Activated CD4-positive, CD25-positive, alpha-beta regulatory T cell treated with anti-CD3 and anti-CD28 coated beads, Interleukin-2, amount 50 U/mL, for 72 hours (primary cell): ENCODE measurements around the gene APOL4.
"Not testable (repeated sequence)": the region's sequence is repeated elsewhere in the genome, so short reads cannot be mapped to it uniquely, and the experiment has no call there.

Experiments
- DNase-seq: peaks from one replicate; pipeline ENCODE4 v3.0.0; 2021

The APOL4 gene

GRCh38 chr22:36229649-36230048, 28.0 kb upstream of the APOL4 start:
- DNase-seq: not testable (repeated sequence)

DNA sequence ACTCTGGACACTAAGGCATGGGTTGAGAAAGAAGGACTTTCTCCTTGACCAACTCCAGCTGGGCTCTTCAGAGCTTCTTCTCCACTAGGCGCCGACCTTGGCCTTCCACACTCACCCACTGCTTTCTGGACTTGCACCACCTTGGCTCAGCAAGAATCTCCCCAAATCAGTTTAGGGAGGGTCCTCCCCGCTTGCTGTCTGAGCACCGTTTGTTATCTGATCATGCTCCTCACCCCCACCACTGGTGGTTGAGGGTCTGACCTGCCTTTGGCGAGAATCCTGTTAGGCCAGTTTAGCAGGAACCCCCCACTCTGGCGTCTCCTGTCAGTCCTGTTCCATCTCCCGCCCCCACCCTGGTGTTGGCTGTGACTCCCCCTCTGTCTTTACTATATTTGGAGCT, 27.3 kb upstream of the APOL4 start:
- no peak for DNase-seq

DNA sequence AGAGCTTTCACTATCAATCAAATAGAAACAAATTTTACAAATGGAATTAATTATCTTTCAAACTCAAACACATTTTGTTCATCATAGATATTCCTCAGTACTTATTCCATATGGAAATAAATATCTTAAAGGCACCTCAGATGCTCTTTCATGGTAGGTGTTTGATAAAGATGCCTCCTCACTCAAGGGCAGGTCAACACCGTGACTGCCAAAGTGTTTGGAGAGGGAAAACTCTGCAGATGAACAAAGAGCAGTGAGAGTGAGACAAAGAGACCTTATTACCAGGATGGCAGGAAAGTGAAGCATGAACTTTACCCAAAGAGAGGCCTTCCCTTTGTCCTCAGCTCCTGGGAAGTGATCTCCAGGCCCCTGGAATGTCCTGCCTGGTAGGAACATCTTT, 26.8 kb upstream of the APOL4 start:
- not testable (repeated sequence) for DNase-seq

DNA sequence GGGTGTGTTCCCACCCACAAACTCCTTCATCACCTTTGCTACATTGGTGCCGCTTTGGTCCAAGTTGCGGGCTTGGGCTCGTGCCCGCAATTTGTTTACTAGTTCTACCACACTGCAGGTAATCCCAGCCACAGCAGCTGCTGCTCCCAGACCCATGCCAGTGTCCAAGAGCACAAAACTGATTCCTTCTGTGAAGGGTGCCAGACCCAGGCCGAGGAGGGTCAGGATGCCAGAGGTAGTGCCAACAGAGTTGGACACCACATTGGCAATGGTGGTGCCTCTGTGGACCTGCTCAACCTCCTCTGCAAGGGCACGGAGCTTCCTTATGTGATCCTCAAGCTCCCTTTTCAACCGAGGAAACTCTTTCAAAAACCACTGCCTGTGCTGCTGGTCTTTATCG, 26.2 kb upstream of the APOL4 start:
- DNase-seq: no peak

GRCh38 chr22:36227396-36227795, 25.8 kb upstream of the APOL4 start:
- no peak for DNase-seq

GRCh38 chr22:36226189-36226588, 24.6 kb upstream of the APOL4 start:
- DNase-seq: no peak

- no peak for DNase-seq
Observed at GRCh38 chr22:36225333-36225922, 23.8 kb upstream of the APOL4 start.

DNA sequence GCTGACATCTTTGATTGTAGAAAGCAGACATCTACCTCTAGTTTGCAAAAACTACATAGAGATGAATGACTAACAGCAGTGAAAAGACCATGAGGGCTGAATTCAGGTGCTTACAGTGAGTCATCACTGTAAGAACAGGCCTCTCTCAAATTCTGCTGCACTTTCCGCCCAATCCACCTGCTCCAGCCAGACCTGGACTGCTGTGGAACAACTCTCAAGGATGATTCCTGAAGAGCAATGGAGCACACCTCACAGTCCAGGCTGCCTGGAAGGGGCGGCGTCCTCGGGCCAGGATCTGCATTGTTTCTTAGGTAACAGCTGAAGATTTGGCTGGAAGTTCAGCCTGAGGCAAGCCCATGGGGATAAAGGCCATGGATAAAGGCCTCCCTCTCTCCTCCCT, 22.6 kb upstream of the APOL4 start:
- DNase-seq: no peak

DNA sequence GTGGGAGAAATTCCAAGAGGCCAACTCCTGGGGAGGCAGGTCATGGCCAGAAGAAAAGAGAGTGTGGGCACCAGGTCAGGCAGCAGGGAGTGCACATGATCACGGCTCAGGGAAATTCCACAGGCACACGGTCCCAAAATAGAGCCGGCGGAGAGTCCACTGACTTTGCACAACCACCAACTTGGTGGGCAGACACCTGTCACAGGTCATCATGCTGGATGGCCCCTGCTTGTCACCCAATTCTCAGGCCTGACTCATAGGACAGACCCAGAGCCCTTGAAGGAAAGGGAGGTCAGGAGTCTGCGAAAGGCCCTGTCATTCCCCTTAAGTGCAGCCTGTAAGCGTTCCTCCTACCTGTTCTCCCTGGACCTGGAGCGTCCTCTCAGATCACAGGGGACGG, 21.9 kb upstream of the APOL4 start:
- DNase-seq: no peak

- DNase-seq: no peak
Observed at GRCh38 chr22:36222887-36223450, 21.4 kb upstream of the APOL4 start.

GRCh38 chr22:36221799-36222751, 20.5 kb upstream of the APOL4 start:
- DNase-seq: no peak

DNA sequence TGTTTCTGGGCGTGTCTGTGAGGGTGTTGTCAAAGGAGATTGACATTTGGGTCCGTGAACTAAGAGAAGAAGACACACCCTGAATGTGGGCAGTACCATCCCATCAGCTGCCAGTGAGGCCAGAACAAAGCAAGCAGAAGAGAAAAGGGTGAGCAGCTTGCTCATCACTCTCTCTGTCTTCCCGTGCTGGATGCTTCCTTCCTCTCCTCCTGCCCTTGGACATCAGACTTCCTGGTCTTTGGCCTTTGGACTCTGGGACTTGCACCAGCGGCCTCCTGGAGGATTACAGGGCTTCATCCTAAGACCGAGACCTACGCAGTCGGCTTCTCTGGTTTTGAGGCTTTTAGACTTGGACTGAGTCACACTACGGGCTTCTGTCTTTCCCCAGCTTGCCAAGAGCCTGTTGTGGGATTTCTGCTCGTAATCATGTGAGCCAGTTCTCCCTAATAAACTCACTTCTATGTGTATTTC, 18.9 kb upstream of the APOL4 start:
- DNase-seq: no peak

DNA sequence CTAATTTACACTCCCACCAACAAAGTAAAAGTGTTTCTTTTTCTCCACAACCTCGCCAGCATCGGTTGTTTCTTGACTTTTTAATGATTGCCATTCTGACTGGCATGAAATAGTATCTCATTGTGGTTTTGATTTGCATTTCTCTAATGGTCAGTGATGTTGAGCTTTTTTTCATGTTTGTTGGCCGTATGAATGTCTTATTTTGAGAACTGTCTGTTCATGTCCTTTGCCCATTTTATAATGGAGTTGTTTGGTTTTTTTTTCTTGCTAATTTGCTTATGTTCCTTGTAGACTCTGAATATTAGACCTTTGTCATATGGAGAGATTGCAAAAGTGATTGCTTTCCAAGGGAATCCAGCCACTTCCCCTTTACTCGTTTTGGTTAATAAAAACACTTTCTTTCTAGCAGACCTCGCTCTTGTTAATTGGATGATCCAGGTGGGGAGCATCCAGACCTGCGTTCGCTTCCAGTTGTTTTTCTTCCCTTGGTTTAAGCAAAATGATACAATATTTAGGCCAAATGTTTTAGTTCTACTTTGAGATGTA, 17.1 kb upstream of the APOL4 start:
- no peak for DNase-seq

GRCh38 chr22:36215981-36216380, 14.4 kb upstream of the APOL4 start:
- DNase-seq: no peak

DNA sequence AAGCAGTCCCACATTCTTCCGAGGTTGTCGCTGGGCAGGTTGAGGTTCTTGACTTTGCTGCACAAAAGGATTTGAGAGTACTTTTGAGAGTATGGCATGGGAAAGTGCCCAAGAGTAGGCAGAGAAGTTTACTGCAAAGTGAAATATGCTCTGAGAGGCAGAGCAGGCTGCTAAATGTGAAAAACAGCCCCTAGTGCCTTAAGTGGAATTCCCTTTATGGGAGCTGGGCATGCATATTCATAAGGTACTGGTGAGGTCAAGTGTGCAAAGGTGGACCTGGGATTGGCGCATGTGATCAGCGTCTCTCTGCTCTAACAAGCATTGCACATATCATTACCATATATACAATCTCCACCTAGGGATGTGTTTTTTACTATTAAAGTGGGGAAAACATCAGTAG, 12.0 kb upstream of the APOL4 start:
- DNase-seq: no peak

DNA sequence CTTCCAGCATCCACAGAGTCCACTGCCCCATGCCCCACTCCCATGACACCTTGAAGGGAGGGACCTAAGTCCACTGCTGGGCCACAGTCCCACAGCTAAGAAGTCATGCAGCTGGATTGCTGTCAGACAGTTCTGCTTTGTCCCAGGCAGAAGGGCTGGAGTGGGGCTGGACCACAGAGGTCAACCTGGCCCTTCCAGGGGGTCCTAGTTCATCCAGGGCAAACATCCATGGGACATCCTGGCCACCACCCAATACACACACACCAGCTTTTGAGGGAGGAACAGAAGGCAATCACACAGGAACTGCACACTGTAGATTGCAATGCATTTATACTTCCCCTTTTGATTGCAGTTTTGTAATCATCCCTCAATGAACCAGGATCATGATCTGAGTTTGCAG, 11.3 kb upstream of the APOL4 start:
- no peak for DNase-seq

DNA sequence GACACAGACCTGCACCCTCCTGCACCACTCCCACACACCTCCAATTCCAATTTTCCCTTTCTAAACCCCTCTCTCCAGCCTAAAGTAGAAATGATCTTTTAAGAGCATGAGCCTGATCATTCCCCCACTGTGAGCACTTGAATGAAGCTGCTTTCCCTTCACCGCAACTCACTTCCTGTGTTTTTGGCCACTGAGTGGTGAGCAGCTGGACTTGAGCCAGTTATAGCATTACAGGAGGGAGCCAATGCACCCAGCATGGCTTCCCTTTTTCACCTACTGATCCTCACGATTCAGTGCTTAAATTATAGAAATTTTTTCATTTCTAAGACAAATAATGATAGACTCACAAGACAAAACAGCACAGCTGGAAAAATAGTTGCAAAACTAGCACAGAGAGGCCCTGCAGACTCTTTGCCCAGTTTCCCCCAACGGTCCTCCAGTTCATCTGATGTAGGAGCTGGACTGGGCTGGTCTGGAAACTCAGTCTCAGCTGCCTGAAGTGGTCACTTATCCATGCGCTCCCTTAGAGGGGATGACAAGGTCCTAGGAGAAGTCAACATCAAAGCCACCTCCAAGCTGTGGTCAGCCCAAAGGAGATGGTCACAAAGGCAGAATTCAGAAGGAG, 9.7 kb upstream of the APOL4 start:
- DNase-seq: no peak

- DNase-seq: no peak
Observed at GRCh38 chr22:36210224-36210623, 8.6 kb upstream of the APOL4 start.

- DNase-seq: not testable (repeated sequence)
Observed at GRCh38 chr22:36209488-36209908, 7.9 kb upstream of the APOL4 start.

- DNase-seq: no peak
Observed at GRCh38 chr22:36208914-36209313, 7.3 kb upstream of the APOL4 start.

DNA sequence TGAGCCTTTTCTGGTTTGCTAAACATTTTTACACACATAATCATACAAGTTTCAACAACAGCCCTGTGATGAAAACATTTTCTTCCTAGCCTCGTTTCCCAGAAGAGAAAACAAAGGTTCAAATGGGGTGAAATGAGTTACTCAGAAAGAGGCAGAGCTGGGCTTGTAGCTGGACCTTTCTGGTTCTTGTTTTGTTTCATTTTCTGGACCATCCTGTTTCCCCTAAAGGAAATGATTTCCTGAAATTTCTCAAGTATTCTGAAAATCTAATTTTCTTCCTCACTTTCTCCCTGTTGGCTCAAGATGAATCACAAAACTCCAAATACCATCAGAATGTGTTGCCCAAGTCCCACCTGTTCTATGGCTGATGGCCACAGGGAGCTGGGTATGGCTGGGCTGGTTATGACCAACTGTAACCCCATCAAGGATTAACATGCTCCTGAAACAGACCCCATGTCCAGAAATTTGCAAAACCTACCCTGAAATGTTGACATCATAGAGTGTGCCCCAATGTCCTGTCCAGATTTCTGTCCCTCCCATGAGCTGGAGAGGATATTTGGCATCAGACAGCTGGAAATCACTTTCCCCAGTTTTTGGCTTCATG, 6.7 kb upstream of the APOL4 start:
- no peak for DNase-seq

GRCh38 chr22:36206255-36206654, 4.6 kb upstream of the APOL4 start:
- DNase-seq: no peak

DNA sequence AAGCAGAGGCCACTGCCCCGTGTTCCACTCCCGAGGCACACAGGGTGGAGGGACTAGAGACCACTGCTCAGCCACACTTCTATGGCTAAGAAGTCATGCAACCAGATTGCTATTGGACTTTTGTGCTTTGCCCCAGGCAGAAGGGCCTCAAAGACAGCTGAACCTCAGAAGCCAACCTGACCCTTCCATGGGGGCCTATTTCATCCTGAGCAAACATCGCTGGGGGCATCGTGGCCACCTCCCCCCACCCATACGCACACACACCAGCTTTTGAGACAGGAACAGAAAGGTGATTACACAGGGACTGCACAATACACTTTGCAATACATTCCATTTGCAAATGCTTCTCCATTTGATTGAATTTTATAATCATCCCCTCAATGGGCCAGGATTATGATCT, 4.0 kb upstream of the APOL4 start:
- not testable (repeated sequence) for DNase-seq
